GM12878 (cell line): ENCODE data around the gene WRAP73. TPM values are rescaled to one million over a fixed set of nuclear protein-coding genes. Genes with fewer than 3 reads are reported as not detected.
A peak's percentile ranks its signal among the peaks of the same experiment; 100 is the strongest.

Experiments used
- BHLHE40 ChIP-seq, 2 experiments: fragments of 450-650 bp in 1 of 2; IDR thresholded peaks; 2 replicates each; pipeline ENCODE4 v1.6.1; 2011 to 2017; ENCODE audit warnings: low read depth in 2 of 2, borderline replicate concordance in 1 of 2, improper control_type of control experiment in 1 of 2, low read length in 1 of 2, mild to moderate bottlenecking in 1 of 2
- DPF2 ChIP-seq: fragments of 450-650 bp; IDR thresholded peaks from 2 replicates; pipeline ENCODE4 v1.6.1; 2017; ENCODE audit warnings: mild to moderate bottlenecking
- IKZF2 ChIP-seq, 2 experiments: fragments of 450-650 bp; IDR thresholded peaks; 2 replicates each; pipeline ENCODE4 v1.6.1; 2017; ENCODE audit warnings: mild to moderate bottlenecking in 2 of 2, moderate library complexity in 2 of 2
- MTA2 ChIP-seq: fragments of 450-650 bp; IDR thresholded peaks from 2 replicates; pipeline ENCODE4 v1.6.1; 2016; ENCODE audit warnings: low read depth, mild to moderate bottlenecking, moderate library complexity
- MXI1 ChIP-seq: fragments of 150-350 bp; IDR thresholded peaks from 2 replicates; pipeline ENCODE4 v1.6.1; 2011; ENCODE audit warnings: low read depth, mild to moderate bottlenecking, inconsistent platforms, low read length, improper control_type of control experiment
- MYB ChIP-seq: fragments of 150-350 bp; IDR thresholded peaks from 2 replicates; pipeline ENCODE4 v1.6.1; 2014; ENCODE audit warnings: mild to moderate bottlenecking, low read depth, low read length, borderline replicate concordance
- NFYB ChIP-seq: IDR thresholded peaks from 2 replicates; pipeline ENCODE4 v1.6.1; 2011; ENCODE audit warnings: low read depth, mild to moderate bottlenecking, low read length, improper control_type of control experiment, moderate library complexity; ENCODE audit not compliant: insufficient read depth
- PML ChIP-seq: IDR thresholded peaks from 2 replicates; pipeline ENCODE4 v1.6.1; 2012; ENCODE audit warnings: low read length, inconsistent platforms
- SMAD5 ChIP-seq: IDR thresholded peaks from 2 replicates; pipeline ENCODE4 v1.6.1; 2016; ENCODE audit warnings: antibody characterized with exemption, low read depth
- SUZ12 ChIP-seq: fragments of 200-600 bp; sonication (generic); IDR thresholded peaks from one replicate; pipeline ENCODE4 v1.6.1; 2018; ENCODE audit warnings: antibody characterized with exemption, mild to moderate bottlenecking; ENCODE audit not compliant: unreplicated experiment
- TBL1XR1 ChIP-seq: IDR thresholded peaks from 2 replicates; pipeline ENCODE4 v1.6.1; 2012; ENCODE audit warnings: low read depth, low read length, improper control_type of control experiment
- TCF12 ChIP-seq: IDR thresholded peaks from 2 replicates; pipeline ENCODE4 v1.6.1; 2011; ENCODE audit warnings: low read depth, mild to moderate bottlenecking, low read length
- TCF7 ChIP-seq: IDR thresholded peaks from 2 replicates; pipeline ENCODE4 v1.6.1; 2014; ENCODE audit warnings: antibody characterized with exemption, borderline replicate concordance
- ZZZ3 ChIP-seq: IDR thresholded peaks from 2 replicates; pipeline ENCODE4 v1.6.1; 2011; ENCODE audit warnings: low read depth; ENCODE audit not compliant: control insufficient read depth, insufficient read length
- polyA plus RNA-seq, 11 experiments: library from polyadenylated mRNA; depleted of rRNA in 4 of 11; unstranded in 6 of 11; stranded (reverse) in 5 of 11; fragments of >200 nt; fragmentation: Nextera tagmentation in 4 of 11; fragmentation: Illumina TruSeq in 1 of 11; extraction: Ambion mirVana in 4 of 11; extraction: Trizol in 1 of 11; gene quantifications; 1 replicate in 1 of 11; 2 replicates in 10 of 11; pipeline versions ENCODE4 v1.2.1 to v1.2.3, GENCODE V29; 2011 to 2016; ENCODE audit warnings: inconsistent platforms in 2 of 11, missing spikeins in 2 of 11, low read depth in 1 of 11
- total RNA-seq, 4 experiments: library from RNA; depleted of rRNA in 3 of 4; stranded (reverse); fragments of >200 nt in 3 of 4; fragmentation: Illumina TruSeq in 1 of 4; extraction: Trizol in 1 of 4; gene quantifications; 2 replicates each; pipeline versions ENCODE4 v1.2.1 to v1.2.3, GENCODE V29; 2013 to 2021
- TF ChIP-seq, protein P1 (sequence below): IDR thresholded peaks from 2 replicates; pipeline ENCODE4 v1.6.1; 2012; ENCODE audit warnings: low read length, inconsistent platforms
- TF ChIP-seq, protein P2 (sequence below): fragments of 450-650 bp; IDR thresholded peaks from 2 replicates; pipeline ENCODE4 v1.6.1; 2017; ENCODE audit warnings: mild to moderate bottlenecking, low read depth, inconsistent platforms; ENCODE audit not compliant: poor library complexity, severe bottlenecking
- TF ChIP-seq, protein P3 (sequence below): fragments of 150-350 bp; IDR thresholded peaks from 2 replicates; pipeline ENCODE4 v1.6.1; 2014; ENCODE audit warnings: mild to moderate bottlenecking, low read depth, low read length
- TF ChIP-seq, protein P4 (sequence below): fragments of 450-650 bp; IDR thresholded peaks from 2 replicates; pipeline ENCODE4 v1.6.1; 2016; ENCODE audit warnings: mild to moderate bottlenecking
- TF ChIP-seq, protein P5 (sequence below): fragments of 450-650 bp; IDR thresholded peaks from 2 replicates; pipeline ENCODE4 v1.6.1; 2017; ENCODE audit warnings: mild to moderate bottlenecking, moderate library complexity

The WRAP73 gene
- total and polyA plus RNA-seq, 10 of the 15 experiments (the other 5 are each of a cell fraction or from before 2014, with no cell fraction given), result 3.2 to 65.8 (median 48.0) TPM

DNA sequence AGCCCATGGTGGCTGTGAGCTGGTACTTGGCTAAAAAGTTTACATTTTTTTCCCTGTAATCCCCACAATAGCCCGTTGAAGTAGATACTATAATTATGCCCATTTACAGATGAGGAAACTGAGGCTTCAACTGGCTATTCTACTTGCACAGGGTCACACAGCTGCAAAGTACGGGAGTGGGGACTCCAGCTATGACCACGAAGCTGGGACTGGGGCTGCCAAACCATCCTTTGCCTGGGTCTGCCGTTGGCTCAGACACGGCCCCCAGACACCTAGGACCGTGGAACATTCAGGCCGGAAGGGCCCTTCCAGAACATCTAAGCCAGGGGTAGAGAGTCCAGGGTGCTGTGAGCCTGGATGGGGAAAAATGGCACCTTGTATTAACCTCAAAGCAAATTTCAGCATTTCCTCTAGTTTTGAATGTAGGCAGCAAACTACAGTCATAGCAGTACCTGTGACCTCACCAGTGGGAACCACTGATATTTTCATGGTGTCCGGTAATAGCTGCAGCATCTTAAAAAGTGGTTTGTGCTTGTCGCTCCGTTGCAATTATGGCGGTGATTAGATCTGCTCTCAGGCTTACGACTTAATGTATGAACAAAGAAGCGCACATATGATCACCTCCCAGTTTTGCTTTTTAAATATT is 6.7 kb upstream of the WRAP73 start (continued):
- TF ChIP-seq, protein P1, sequence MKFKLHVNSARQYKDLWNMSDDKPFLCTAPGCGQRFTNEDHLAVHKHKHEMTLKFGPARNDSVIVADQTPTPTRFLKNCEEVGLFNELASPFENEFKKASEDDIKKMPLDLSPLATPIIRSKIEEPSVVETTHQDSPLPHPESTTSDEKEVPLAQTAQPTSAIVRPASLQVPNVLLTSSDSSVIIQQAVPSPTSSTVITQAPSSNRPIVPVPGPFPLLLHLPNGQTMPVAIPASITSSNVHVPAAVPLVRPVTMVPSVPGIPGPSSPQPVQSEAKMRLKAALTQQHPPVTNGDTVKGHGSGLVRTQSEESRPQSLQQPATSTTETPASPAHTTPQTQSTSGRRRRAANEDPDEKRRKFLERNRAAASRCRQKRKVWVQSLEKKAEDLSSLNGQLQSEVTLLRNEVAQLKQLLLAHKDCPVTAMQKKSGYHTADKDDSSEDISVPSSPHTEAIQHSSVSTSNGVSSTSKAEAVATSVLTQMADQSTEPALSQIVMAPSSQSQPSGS, result peak; percentile 99
- TF ChIP-seq IKZF2 (IDR thresholded peaks at IDR 0.05) (peak; percentile 90 to 93), MYB (0 out of 2 replicates have a peak, but pooled peaks have one; percentile 46), NFYB (no peak), MXI1 (peak; percentile 47; the same call in 1 of the 2 replicates), TCF12 (peak; percentile 75; the same call in 1 of the 2 replicates), DPF2 (peak; percentile 96), ZZZ3 (no peak), TCF7 (no peak; the same call in 1 of the 2 replicates), TBL1XR1 (0 out of 2 replicates have a peak, but pooled peaks have one; percentile 28), MTA2 (peak; percentile 97), PML (peak; percentile 67), BHLHE40 (IDR thresholded peaks at IDR 0.05; ENCODE audit: borderline replicate concordance in 1 of 2, low read depth in 2 of 2, low read length in 1 of 2) (peak; percentile 73 to 79; a peak in 3 of 4 replicates), SMAD5 (no peak), SUZ12 (no peak)
- TF ChIP-seq, protein P2, sequence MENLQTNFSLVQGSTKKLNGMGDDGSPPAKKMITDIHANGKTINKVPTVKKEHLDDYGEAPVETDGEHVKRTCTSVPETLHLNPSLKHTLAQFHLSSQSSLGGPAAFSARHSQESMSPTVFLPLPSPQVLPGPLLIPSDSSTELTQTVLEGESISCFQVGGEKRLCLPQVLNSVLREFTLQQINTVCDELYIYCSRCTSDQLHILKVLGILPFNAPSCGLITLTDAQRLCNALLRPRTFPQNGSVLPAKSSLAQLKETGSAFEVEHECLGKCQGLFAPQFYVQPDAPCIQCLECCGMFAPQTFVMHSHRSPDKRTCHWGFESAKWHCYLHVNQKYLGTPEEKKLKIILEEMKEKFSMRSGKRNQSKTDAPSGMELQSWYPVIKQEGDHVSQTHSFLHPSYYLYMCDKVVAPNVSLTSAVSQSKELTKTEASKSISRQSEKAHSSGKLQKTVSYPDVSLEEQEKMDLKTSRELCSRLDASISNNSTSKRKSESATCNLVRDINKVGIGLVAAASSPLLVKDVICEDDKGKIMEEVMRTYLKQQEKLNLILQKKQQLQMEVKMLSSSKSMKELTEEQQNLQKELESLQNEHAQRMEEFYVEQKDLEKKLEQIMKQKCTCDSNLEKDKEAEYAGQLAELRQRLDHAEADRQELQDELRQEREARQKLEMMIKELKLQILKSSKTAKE, result peak; percentile 86
- TF ChIP-seq, protein P3, sequence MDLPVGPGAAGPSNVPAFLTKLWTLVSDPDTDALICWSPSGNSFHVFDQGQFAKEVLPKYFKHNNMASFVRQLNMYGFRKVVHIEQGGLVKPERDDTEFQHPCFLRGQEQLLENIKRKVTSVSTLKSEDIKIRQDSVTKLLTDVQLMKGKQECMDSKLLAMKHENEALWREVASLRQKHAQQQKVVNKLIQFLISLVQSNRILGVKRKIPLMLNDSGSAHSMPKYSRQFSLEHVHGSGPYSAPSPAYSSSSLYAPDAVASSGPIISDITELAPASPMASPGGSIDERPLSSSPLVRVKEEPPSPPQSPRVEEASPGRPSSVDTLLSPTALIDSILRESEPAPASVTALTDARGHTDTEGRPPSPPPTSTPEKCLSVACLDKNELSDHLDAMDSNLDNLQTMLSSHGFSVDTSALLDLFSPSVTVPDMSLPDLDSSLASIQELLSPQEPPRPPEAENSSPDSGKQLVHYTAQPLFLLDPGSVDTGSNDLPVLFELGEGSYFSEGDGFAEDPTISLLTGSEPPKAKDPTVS, result no peak
- TF ChIP-seq, protein P4, sequence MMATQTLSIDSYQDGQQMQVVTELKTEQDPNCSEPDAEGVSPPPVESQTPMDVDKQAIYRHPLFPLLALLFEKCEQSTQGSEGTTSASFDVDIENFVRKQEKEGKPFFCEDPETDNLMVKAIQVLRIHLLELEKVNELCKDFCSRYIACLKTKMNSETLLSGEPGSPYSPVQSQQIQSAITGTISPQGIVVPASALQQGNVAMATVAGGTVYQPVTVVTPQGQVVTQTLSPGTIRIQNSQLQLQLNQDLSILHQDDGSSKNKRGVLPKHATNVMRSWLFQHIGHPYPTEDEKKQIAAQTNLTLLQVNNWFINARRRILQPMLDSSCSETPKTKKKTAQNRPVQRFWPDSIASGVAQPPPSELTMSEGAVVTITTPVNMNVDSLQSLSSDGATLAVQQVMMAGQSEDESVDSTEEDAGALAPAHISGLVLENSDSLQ, result peak; percentile 40; the same call in 1 of the 2 replicates
- TF ChIP-seq, protein P5, sequence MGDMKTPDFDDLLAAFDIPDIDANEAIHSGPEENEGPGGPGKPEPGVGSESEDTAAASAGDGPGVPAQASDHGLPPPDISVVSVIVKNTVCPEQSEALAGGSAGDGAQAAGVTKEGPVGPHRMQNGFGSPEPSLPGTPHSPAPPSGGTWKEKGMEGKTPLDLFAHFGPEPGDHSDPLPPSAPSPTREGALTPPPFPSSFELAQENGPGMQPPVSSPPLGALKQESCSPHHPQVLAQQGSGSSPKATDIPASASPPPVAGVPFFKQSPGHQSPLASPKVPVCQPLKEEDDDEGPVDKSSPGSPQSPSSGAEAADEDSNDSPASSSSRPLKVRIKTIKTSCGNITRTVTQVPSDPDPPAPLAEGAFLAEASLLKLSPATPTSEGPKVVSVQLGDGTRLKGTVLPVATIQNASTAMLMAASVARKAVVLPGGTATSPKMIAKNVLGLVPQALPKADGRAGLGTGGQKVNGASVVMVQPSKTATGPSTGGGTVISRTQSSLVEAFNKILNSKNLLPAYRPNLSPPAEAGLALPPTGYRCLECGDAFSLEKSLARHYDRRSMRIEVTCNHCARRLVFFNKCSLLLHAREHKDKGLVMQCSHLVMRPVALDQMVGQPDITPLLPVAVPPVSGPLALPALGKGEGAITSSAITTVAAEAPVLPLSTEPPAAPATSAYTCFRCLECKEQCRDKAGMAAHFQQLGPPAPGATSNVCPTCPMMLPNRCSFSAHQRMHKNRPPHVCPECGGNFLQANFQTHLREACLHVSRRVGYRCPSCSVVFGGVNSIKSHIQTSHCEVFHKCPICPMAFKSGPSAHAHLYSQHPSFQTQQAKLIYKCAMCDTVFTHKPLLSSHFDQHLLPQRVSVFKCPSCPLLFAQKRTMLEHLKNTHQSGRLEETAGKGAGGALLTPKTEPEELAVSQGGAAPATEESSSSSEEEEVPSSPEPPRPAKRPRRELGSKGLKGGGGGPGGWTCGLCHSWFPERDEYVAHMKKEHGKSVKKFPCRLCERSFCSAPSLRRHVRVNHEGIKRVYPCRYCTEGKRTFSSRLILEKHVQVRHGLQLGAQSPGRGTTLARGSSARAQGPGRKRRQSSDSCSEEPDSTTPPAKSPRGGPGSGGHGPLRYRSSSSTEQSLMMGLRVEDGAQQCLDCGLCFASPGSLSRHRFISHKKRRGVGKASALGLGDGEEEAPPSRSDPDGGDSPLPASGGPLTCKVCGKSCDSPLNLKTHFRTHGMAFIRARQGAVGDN, result peak; percentile 39; the same call in 1 of the 2 replicates
